PC-9 (cell line): ENCODE results near the gene ACTR5. TPM values are rescaled to one million over a fixed set of nuclear protein-coding genes. Genes with fewer than 3 reads are reported as not detected.

ENCODE experiments used
- BruUV-seq: library from RNA; stranded (reverse); fragments of 400-500 nt; replicated peaks from 2 replicates; lab custom pipeline; 2021; lab: Mats Ljungman, UMichigan
- CTCF ChIA-PET: fragments of 300-600 bp; sonication (Branson Sonifier 250); formaldehyde crosslinking; loops from one replicate; lab custom pipeline; 2022; ENCODE audit warnings: antibody characterized with exemption; lab: Charles Lee
- POLR2A ChIA-PET: fragments of 300-600 bp; sonication (Branson Sonifier 250); formaldehyde crosslinking; loops from one replicate; lab custom pipeline; 2022; ENCODE audit warnings: antibody characterized with exemption; ENCODE audit not compliant: unreplicated experiment; lab: Charles Lee
- DNase-seq, 2 experiments: peaks; one replicate each; pipeline versions ENCODE4 v3.0.0 to v3.0.0-alpha.2; 2015 to 2022; ENCODE audit warnings: mixed read lengths in 1 of 2
- H2AFZ ChIP-seq: fragments of 200-600 bp; sonication (generic); 2 replicates; pipeline ENCODE4 v1.8.1; 2017; ENCODE audit warnings: antibody characterized with exemption
- H3F3A ChIP-seq: fragments of 200-600 bp; sonication (generic); 2 replicates; pipeline ENCODE4 v1.8.1; 2017; ENCODE audit warnings: antibody characterized with exemption, mild to moderate bottlenecking, low read depth; ENCODE audit not compliant: insufficient read depth
- H3K27ac ChIP-seq: fragments of 200-600 bp; sonication (generic); 2 replicates; pipeline ENCODE4 v1.6.1; 2016; ENCODE audit warnings: mixed run types
- H3K27me3 ChIP-seq: fragments of 200-600 bp; sonication (generic); 2 replicates; pipeline ENCODE4 v1.6.1; 2016; ENCODE audit warnings: low read depth, mixed run types; ENCODE audit not compliant: insufficient read depth
- H3K36me3 ChIP-seq: fragments of 200-600 bp; sonication (generic); 2 replicates; pipeline ENCODE4 v1.6.1; 2016; ENCODE audit warnings: low read depth, mixed run types
- H3K4me1 ChIP-seq: fragments of 200-600 bp; sonication (generic); replicated peaks from 2 replicates; pipeline ENCODE4 v1.6.1; 2016; ENCODE audit warnings: mixed run types; ENCODE audit not compliant: insufficient read depth
- H3K4me2 ChIP-seq: fragments of 200-600 bp; sonication (generic); 2 replicates; pipeline ENCODE4 v1.6.1; 2017; ENCODE audit warnings: mixed run types
- H3K4me3 ChIP-seq: fragments of 200-600 bp; sonication (generic); 2 replicates; pipeline ENCODE4 v1.6.1; 2016; ENCODE audit warnings: mixed run types
- H3K79me2 ChIP-seq: fragments of 200-600 bp; sonication (generic); 2 replicates; pipeline ENCODE4 v1.6.1; 2017; ENCODE audit warnings: low read depth, mixed run types
- H3K9me2 ChIP-seq: fragments of 200-600 bp; sonication (generic); 2 replicates; pipeline ENCODE4 v1.8.1; 2017; ENCODE audit warnings: mild to moderate bottlenecking; ENCODE audit not compliant: insufficient read depth
- H3K9me3 ChIP-seq: fragments of 200-600 bp; sonication (generic); 2 replicates; pipeline ENCODE4 v1.8.1; 2016; ENCODE audit warnings: low read depth; ENCODE audit not compliant: insufficient read depth
- H4K20me1 ChIP-seq: fragments of 200-600 bp; sonication (generic); 2 replicates; pipeline ENCODE4 v1.8.1; 2017; ENCODE audit not compliant: insufficient read depth
- EZH2 ChIP-seq: fragments of 200-600 bp; sonication (generic); IDR thresholded peaks from 2 replicates; pipeline ENCODE4 v1.8.0; 2017; ENCODE audit warnings: antibody characterized with exemption, low read depth
- intact Hi-C: fragments of 100-400 bp; cut with micrococcal nuclease; formaldehyde crosslinking; loops from one replicate; pipeline ENCODE4 v1.10.0; 2022; ENCODE audit not compliant: unreplicated experiment
- total RNA-seq: library from RNA; stranded (reverse); gene quantifications from 2 replicates; pipeline ENCODE4 v1.2.3, GENCODE V29; 2021
- TF ChIP-seq, protein P1 (sequence below): fragments of 200-600 bp; sonication (generic); conservative IDR thresholded peaks from 2 replicates; pipeline ENCODE4 v1.6.1; 2017; ENCODE audit warnings: mixed run types, antibody characterized with exemption, mild to moderate bottlenecking, moderate library complexity

The ACTR5 gene
- total RNA-seq, 1 experiment from 2014 or later: 7.8 TPM

DNA sequence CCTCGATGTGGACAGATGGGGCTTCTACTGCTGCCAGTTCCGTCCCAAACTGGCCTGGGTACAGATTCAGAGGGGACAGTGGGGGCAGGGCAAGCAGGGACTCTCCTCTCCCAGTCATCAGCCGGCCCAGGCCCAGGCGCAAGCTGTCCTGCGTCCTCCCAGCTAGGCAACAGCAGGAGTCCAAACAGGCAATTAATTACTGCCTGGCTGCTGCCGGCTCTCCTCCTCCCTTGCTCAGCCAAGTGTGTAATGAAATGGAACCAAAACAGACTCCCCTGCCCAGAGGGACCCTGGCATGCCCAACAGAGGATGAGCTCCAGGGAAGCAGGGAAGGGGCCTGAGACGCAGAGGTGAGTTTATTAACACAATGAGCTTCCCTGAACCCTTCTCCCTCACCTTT, 41.8 kb upstream of the ACTR5 start:
- no peaks in the 10 kb centered on the region for H3K9me2 ChIP-seq
- no peaks in the 10 kb centered on the region for H3K9me3 ChIP-seq
- intact Hi-C loops: no loop called here
- H3F3A ChIP-seq: no peaks in the 10 kb centered on the region
- POLR2A ChIA-PET: no interaction called here
- H2AFZ ChIP-seq: no peak overlapping the region
- H3K79me2 ChIP-seq: no peaks in the 10 kb centered on the region
- H3K27me3 ChIP-seq: peaks cover 96% of the 10 kb centered on the region
- CTCF ChIA-PET: interaction anchor here (0.6 kb wide), 1 partner anchor 375 kb away, joined by 7 read pairs; no protein-coding TSS in a partner anchor
- no peaks in the 10 kb centered on the region for H3K4me1 ChIP-seq
- no peak for TF ChIP-seq EZH2
- TF ChIP-seq, protein P1, sequence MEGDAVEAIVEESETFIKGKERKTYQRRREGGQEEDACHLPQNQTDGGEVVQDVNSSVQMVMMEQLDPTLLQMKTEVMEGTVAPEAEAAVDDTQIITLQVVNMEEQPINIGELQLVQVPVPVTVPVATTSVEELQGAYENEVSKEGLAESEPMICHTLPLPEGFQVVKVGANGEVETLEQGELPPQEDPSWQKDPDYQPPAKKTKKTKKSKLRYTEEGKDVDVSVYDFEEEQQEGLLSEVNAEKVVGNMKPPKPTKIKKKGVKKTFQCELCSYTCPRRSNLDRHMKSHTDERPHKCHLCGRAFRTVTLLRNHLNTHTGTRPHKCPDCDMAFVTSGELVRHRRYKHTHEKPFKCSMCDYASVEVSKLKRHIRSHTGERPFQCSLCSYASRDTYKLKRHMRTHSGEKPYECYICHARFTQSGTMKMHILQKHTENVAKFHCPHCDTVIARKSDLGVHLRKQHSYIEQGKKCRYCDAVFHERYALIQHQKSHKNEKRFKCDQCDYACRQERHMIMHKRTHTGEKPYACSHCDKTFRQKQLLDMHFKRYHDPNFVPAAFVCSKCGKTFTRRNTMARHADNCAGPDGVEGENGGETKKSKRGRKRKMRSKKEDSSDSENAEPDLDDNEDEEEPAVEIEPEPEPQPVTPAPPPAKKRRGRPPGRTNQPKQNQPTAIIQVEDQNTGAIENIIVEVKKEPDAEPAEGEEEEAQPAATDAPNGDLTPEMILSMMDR: no peak
- BruUV-seq: no TSS peak
- no peak overlapping the region for H3K4me2 ChIP-seq
- H3K4me3 ChIP-seq: no peak overlapping the region
- no peak overlapping the region for H3K27ac ChIP-seq
- no peaks in the 10 kb centered on the region for H3K36me3 ChIP-seq
- no peak for DNase-seq
- no peaks in the 10 kb centered on the region for H4K20me1 ChIP-seq

DNA sequence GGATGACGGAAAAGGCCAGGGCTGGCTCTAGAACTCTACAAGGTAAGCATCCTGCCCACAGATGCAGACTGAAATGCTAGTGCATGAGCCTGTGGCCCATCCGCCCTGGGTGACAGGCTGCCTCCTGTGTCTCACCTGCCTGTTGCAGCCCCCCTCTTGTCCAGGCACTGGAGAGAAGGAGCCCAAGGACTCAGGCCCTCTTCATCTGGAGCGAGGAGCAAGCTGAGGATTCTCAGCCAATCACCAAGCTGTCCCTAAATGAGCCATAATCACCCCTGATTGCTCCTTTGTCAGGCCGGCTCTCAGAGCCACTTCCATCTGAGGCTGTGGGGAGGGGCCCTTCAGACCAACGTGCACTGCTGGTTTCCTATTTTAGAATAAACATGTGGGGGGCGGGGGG, 34.0 kb upstream of the ACTR5 start:
- Histone ChIP-seq H4K20me1 (no peaks in the 10 kb centered on the region), H3K4me2 (no peak overlapping the region)

DNA sequence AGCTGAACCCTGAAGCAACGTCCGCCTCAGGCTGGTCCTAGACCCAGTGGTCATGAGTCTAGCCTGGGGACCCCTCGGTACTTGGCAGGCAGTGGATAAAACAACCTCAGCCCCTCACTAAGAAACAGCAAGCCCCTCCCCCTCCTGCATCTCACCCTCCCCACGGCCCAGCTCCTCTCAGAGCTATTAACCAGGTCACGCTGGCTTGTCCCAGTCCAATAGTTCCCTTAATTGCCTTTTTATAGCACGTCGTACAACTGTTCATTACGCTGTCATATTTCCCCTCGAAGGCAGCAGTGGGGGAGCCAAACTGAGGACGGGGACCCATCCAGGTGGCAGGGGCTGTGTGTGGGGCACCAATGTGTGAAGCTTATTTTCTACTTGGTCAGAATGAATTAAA, 32.6 kb upstream of the ACTR5 start:
- H3K79me2 ChIP-seq: no peaks in the 10 kb centered on the region
- BruUV-seq: no TSS peak
- no peaks in the 10 kb centered on the region for H3F3A ChIP-seq
- no peak overlapping the region for H3K27ac ChIP-seq
- intact Hi-C loops: no loop called here
- POLR2A ChIA-PET: no interaction called here
- TF ChIP-seq, protein P1: no peak
- no peak for TF ChIP-seq EZH2
- no peak for DNase-seq
- no peaks in the 10 kb centered on the region for H3K4me1 ChIP-seq
- no peak overlapping the region for H3K4me2 ChIP-seq
- H4K20me1 ChIP-seq: no peaks in the 10 kb centered on the region
- H2AFZ ChIP-seq: no peak overlapping the region
- CTCF ChIA-PET: no interaction called here
- no peak overlapping the region for H3K4me3 ChIP-seq
- H3K27me3 ChIP-seq: peaks cover 95% of the 10 kb centered on the region
- H3K9me2 ChIP-seq: no peaks in the 10 kb centered on the region
- no peaks in the 10 kb centered on the region for H3K9me3 ChIP-seq
- no peaks in the 10 kb centered on the region for H3K36me3 ChIP-seq

More for the DNA sequence above, 34.0 kb upstream of the ACTR5 start:
- H3K9me2 ChIP-seq: no peaks in the 10 kb centered on the region
- no peak overlapping the region for H3K4me3 ChIP-seq
- POLR2A ChIA-PET: no interaction called here
- no TSS peak for BruUV-seq
- CTCF ChIA-PET: no interaction called here
- H3K9me3 ChIP-seq: no peaks in the 10 kb centered on the region
- H3K36me3 ChIP-seq: no peaks in the 10 kb centered on the region
- TF ChIP-seq EZH2: no peak
- TF ChIP-seq, protein P1: no peak
- no peak for DNase-seq
- intact Hi-C loops: no loop called here
- no peak overlapping the region for H3K27ac ChIP-seq
- peaks cover 94% of the 10 kb centered on the region for H3K27me3 ChIP-seq
- no peaks in the 10 kb centered on the region for H3F3A ChIP-seq
- H2AFZ ChIP-seq: no peak overlapping the region
- H3K79me2 ChIP-seq: no peaks in the 10 kb centered on the region
- no peaks in the 10 kb centered on the region for H3K4me1 ChIP-seq
